HG02759 (cell line): Measurements from ENCODE around the gene SPEG.

Source experiments
- ATAC-seq: cut with Tn5 transposase; IDR thresholded peaks from one replicate; pipeline ENCODE4 v1.9.1; 2021; ENCODE audit warnings: mild to moderate bottlenecking, moderate library complexity; ENCODE audit not compliant: unreplicated experiment

SPEG gene

DNA sequence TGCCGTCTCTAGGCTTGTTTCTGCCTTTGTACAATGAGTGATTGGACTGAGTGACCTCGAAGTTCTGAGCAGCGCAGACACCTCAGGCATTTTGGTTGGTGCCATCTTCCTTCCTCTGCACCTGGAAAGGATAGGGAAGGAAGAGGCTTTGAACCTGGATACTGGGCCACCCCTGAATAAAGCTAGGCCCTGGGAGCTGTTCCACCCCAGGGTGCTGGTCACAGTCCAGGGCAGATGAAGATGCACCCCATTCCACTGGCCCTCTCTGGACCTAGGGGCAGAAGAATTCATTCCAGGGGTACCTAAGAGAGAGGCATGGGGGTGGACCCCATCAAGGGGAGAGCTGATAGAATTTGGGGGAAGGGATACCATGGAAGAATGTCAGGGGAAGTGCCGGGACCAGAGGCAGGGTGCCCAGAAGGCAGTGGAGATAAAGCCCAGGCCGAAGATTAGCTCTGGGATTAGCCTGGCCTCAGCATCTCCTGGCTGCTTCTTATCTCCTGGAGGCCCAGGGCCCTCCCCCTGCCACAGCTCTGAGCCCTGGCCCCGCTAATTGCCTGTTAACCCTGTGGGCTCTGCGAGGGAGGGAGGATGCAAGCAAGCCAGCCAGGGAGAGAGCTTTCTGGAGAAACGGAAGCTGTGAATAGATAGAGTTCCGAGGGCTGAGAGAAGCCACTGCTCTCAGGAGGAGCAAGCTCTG lies 91.0 kb downstream of the SPEG start:
- ATAC-seq: no peak

- ATAC-seq: no peak
Measured at GRCh38 chr2:219526320-219527075, 91.9 kb downstream of the SPEG start.

DNA sequence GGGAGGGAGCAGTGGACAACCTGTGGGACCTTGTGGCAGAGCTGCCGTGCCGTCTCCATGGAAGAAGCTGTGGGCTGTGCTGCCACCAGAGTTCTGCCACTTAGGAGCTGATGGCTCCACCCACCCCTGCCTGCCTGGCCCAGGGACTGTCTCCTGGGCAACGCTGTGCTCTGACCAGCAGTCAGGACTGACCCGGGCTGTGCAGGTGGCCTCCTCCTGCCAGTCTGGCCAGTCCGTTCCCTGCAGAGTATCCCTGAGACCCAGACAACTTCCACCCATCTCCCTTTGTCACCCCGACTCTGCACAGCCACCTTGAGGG lies 92.4 kb downstream of the SPEG start:
- no peak for ATAC-seq

- no peak for ATAC-seq
Measured at GRCh38 chr2:219527472-219527871, 92.8 kb downstream of the SPEG start.

DNA sequence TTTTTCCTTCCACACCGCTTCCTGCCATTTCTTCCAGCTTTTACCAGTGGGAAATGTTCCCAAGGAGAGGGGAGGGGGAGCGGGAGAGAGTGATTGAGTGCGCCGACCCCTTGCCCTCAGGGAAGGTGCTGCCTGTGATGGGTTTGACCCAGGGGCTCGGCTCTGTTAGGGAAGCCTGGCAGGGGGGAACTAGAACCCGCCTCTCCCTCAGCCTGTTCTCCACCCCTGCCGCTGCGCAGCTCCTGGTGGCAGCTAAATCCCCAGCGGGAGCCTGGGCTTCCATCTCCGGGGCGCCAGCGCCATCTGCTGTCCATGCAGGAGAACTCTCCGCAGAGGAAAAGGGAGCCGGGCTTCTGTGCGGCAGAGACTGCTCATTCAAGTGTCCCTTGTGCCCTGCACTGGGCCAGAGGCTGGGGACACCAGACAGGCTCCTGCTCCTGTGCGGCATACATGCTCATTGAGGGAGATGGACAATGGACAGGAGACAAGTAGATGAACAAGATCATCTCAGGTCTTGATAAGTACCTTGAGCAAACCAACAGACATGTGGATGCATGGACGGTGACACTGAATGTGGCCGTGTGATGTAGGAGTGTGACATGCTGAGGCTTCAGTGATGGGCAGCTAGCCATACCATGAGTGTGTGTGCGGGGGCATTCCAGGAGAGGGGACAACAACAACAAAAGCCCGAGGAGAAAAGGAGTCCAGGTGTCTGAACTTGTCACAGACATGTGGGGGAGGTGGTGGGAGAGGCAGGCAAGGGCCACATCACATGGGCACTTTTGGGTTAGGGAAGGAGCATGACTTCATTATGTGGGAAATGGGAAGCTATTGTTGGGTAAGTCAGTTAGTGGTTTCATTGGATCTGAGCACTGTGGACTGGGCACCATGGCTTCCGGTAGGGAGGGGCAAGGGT lies 95.7 kb downstream of the SPEG start:
- ATAC-seq: peak; percentile 89

DNA sequence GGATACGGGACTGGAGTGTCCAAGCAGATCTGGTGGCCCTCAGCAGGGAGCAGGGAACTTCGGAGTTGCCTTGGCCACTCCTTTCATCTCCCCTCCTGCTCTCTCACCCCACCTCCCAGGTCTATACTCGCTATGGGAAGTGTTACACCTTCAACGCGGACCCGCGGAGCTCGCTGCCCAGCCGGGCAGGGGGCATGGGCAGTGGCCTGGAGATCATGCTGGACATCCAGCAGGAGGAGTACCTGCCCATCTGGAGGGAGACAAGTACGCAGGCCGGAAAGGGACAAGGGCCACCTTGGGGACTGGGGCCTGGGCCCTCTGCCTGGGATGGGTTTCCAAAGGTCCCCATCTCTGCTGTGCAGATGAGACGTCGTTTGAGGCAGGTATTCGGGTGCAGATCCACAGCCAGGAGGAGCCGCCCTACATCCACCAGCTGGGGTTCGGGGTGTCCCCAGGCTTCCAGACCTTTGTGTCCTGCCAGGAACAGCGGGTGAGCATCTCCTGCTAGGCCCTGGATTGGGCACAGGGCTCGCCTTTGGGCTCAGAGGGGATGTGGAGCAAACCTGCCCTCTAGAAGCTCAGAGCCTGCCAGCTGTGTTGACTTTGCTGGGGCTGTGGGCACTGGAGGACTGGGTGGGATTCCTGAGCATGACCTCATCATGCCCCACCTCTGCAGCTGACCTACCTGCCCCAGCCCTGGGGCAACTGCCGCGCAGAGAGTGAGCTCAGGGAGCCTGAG lies 97.2 kb downstream of the SPEG start:
- ATAC-seq: no peak

GRCh38 chr2:219532378-219532649 lies 97.7 kb downstream of the SPEG start:
- no peak for ATAC-seq

GRCh38 chr2:219533930-219534661 lies 99.5 kb downstream of the SPEG start:
- ATAC-seq: no peak

DNA sequence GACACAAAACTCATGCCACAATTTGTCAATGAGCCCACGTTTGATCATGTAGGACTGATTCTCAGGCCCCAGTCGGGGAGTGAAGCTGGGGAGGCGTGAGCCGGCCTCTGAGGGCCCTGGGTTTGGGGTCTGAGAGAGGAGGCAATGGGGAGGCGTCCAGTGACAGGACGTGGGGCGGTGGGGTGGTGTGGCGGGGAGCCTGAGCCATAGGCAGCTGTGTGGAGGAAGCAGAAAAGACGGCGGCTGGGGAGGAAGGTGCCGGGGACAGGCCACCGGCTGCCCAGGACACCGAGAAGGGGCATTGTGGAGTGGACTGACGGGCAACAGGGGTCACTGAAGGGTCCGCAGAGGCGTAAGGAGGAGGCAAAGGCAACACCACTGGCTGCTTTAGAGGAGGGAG lies 101.8 kb downstream of the SPEG start:
- ATAC-seq: no peak

DNA sequence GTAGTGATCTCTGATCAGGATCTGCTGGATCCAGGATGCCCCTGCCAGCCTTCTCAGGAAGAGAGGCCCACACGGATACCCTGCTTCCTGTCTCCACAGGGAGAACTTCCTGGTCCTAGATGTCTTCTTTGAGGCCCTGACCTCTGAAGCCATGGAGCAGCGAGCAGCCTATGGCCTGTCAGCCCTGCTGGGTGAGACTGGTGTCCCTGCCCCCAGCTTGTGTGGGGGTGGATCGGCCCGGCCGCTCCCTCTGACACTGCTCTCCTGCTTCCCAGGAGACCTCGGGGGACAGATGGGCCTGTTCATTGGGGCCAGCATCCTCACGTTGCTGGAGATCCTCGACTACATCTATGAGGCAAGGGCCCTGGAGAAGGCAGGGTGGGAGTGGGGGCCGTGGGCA lies 102.3 kb downstream of the SPEG start:
- ATAC-seq: no peak

DNA sequence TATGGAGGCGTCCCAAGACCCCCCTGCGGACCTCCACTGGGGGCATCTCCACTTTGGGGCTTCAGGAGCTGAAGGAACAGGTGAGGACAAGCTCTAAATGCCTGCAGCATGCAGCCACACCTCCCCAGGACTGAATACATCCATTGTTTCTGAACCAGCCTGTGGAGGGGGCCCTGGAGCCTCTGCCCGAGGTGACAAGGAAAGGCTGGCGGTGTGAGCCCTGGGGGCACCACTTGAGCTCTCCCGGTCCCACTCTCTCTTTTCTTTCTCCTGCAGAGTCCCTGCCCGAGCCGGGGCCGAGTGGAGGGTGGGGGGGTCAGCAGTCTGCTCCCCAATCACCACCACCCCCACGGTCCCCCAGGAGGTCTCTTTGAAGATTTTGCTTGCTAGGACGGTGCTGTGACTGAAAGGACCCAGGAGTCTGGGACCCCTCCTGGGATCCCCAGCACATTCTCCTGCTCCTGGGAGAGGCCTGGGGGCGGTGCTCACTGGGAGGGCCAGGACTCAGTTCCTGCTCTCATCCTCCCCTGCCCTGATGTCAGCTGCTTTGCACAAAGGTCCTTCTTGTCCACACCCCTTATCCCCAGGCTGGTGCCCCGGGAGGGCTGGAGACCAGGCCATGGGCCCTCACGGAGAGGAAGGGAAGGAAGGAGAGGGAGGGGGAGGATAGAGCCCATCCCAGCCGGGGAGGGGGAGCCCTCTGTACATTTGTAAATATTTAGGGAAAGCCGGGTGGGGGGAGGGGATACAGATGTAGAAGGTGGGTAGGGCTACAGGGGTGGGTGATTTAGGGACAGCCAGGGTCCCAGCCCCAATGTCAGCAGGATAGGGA lies 103.2 kb downstream of the SPEG start:
- ATAC-seq: no peak

DNA sequence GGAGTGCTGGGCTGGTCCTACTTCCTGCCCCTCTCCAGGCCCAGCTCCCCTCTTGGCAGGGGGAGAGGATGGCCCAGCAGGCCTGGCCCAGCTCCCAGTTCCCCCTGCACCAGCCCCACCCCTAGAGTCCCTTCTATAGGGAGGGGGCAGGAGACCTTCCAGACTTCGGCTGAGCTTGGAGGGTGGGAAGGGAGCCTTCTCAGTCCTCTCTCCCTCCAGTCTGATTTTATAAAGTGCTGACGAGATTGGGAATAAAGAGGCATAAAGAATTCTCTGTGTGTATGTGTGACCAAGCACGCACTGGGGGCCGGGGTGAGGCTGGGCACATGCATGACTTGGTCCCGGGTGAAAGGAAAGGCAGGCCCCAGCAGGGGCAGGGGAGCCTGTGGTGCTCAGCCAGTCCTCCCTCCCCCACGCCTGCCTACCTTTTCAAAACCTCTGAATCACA lies 103.9 kb downstream of the SPEG start:
- no peak for ATAC-seq

DNA sequence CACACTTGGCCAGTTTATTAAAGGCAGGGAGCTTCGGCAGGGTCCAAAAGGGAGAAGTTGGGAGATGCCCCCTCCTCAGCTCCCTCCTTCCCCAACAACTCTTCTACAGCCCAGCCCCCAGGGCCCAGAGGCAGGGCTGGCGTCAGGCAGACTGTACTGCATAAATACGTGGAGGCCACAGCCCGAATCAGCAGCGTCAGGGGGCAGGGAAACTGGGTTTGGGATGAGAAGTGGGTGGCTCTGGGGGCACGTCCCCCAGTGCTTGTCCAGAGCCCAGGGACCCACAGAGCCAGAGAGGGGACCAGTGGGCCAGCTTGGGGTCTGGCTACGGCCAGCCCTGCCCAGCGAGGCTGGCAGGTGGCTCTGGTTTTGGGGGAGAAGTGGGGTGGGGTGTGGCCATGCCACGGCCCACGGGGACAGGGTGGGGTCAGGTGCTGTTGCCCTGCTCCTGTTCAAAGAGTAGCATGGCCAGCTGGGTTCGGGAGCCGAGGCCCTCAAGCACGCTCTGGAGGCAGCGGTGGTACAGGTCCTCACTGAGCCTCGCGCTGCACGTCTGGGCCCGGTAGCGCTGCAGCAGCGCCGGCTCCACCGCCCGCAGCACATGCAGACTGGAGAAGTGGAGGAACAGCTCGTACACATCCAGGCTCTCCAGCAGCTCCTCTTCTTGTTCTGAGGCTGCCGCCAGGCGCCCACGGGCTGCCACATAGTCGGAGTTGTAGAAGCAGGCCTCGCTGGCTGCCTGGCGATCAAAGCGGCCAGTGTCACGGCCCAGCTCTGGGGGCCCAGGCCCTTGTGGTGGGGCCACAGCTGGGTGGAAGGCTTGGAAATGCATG lies 104.5 kb downstream of the SPEG start:
- no peak for ATAC-seq

- no peak for ATAC-seq
Measured at GRCh38 chr2:219539926-219540678, 105.5 kb downstream of the SPEG start.

- ATAC-seq: no peak
Measured at GRCh38 chr2:219540784-219541504, 106.3 kb downstream of the SPEG start.

GRCh38 chr2:219541611-219542180 lies 107.1 kb downstream of the SPEG start:
- peak; percentile 50 for ATAC-seq
